Neural cell (in vitro differentiated cells): ENCODE measurements around the gene DUX4.
"Not testable (repeated sequence)": the region's sequence is repeated elsewhere in the genome, so short reads cannot be mapped to it uniquely, and the experiment has no call there.

Source experiments
- EP300 ChIP-seq: fragments of 450-650 bp; conservative IDR thresholded peaks from 2 replicates; pipeline ENCODE4 v1.6.1; 2014; ENCODE audit warnings: antibody characterized with exemption, mild to moderate bottlenecking, moderate library complexity; ENCODE audit not compliant: poor library complexity, severe bottlenecking
- EZH2 ChIP-seq: fragments of 200-600, 300-800 bp; shearing (Covaris generic), sonication (generic); IDR thresholded peaks from 2 replicates; pipeline ENCODE4 v1.6.1; 2014; ENCODE audit warnings: antibody characterized with exemption, low read length, borderline replicate concordance, mild to moderate bottlenecking; ENCODE audit not compliant: insufficient read depth, poor library complexity, severe bottlenecking
- TF ChIP-seq, protein P1 (sequence below): fragments of 450-650 bp; IDR thresholded peaks from 2 replicates; pipeline ENCODE4 v1.5.1; 2014; ENCODE audit warnings: antibody characterized with exemption, mild to moderate bottlenecking, moderate library complexity; ENCODE audit not compliant: poor library complexity, severe bottlenecking

DNA sequence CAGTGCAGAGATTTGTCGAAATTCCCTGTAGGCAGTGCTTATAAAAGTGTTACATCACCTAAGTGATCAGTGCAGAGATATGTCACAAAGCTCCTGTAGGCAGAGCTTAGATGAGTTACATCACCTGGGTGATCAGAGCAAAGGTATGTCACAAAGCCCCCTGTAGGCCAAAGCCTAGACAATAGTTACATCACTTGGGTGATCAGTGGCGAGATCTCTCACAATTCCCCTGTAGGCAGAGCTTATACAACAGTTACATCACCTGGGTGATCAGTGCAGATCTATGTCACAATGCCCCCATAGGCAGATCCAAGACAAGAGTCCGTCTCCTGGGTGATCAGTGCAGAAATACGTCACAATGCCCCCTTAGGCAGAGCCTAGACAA is 5.0 kb downstream of the DUX4 start:
- not testable (repeated sequence) for TF ChIP-seq EP300, EZH2
- TF ChIP-seq, protein P1, sequence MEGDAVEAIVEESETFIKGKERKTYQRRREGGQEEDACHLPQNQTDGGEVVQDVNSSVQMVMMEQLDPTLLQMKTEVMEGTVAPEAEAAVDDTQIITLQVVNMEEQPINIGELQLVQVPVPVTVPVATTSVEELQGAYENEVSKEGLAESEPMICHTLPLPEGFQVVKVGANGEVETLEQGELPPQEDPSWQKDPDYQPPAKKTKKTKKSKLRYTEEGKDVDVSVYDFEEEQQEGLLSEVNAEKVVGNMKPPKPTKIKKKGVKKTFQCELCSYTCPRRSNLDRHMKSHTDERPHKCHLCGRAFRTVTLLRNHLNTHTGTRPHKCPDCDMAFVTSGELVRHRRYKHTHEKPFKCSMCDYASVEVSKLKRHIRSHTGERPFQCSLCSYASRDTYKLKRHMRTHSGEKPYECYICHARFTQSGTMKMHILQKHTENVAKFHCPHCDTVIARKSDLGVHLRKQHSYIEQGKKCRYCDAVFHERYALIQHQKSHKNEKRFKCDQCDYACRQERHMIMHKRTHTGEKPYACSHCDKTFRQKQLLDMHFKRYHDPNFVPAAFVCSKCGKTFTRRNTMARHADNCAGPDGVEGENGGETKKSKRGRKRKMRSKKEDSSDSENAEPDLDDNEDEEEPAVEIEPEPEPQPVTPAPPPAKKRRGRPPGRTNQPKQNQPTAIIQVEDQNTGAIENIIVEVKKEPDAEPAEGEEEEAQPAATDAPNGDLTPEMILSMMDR = not testable (repeated sequence)
